ENCODE measurements around the gene TTYH3.

TTYH3 gene

GRCh38 chr7:2624293-2624886, 7.4 kb upstream of the TTYH3 start:
- TF ChIP-seq CTCF (IDR thresholded peaks at IDR 0.05; ENCODE audit: control insufficient read depth, extremely low read depth, insufficient read depth), result no peak
- H3K4me3 ChIP-seq (ENCODE audit: low read depth, low read length), result no peak overlapping the region
- no peak for DNase-seq (ENCODE audit: low read depth)

DNA sequence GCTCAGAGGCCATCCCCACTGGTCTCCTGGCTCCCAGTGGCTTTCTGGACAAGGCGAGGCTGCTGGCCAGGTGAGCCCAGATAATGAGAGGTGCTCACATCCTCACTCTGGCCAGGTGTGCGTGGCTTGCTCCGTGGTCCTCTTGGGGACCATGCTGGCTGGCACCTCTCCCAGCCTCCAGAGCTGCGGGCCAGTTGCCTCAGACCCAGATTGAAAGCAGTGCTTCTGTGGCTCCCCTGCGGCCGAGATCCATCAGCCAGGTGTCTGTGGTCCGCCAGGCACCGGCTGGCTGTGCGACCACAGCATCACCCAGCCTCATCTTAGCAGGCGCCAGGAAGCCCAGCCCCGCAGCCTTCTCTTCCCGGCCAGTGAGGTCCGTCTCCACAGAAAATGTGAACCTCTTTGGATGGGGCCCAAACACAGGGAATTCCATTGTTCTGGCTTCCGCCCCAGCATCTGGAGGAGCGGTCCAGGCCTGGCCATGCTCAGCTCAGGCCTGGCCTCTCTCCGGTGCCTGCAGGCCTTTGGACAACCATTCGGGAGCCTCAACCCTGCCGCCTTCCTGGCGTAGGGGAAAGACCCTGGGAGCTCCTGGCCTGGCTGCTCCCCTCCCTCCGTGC, 5.2 kb upstream of the TTYH3 start:
- no peak for DNase-seq (ENCODE audit: low read depth)
- no peak for TF ChIP-seq CTCF (IDR thresholded peaks at IDR 0.05; ENCODE audit: control insufficient read depth, extremely low read depth, insufficient read depth)
- no peak overlapping the region for H3K4me3 ChIP-seq (ENCODE audit: low read depth, low read length)

- no peak overlapping the region for H3K4me3 ChIP-seq (ENCODE audit: low read depth, low read length)
- no peak for DNase-seq (ENCODE audit: low read depth)
Observed at GRCh38 chr7:2627258-2628129, 4.3 kb upstream of the TTYH3 start.

GRCh38 chr7:2628130-2628482, 3.7 kb upstream of the TTYH3 start:
- no peak for TF ChIP-seq CTCF (IDR thresholded peaks at IDR 0.05; ENCODE audit: control insufficient read depth, extremely low read depth, insufficient read depth)
- DNase-seq (ENCODE audit: low read depth), result no peak
- H3K4me3 ChIP-seq (ENCODE audit: low read depth, low read length), result no peak overlapping the region

More at GRCh38 chr7:2627258-2628129, 4.3 kb upstream of the TTYH3 start:
- no peak for TF ChIP-seq CTCF (IDR thresholded peaks at IDR 0.05; ENCODE audit: control insufficient read depth, extremely low read depth, insufficient read depth)

DNA sequence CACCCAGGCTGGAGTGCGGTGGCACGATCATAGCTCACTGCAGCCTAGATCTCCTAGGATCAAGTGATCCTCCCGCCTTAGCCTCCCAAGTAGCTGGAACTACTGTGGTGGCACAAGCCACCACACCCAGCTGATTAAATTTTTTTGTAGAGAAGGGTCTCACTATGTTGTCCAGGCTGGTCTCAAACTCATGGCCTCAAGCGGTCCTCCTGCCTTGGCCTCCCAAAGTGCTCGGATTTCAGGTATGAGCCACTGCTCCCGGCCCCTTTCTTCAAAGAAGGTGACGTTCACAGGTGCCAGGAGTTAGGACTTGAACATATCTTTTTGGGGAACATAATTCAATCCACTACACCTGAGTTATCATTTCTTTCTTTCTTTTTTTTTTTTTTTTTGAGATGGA, 2.9 kb upstream of the TTYH3 start:
- no peak for DNase-seq (ENCODE audit: low read depth)
- no peak for TF ChIP-seq CTCF (IDR thresholded peaks at IDR 0.05; ENCODE audit: control insufficient read depth, extremely low read depth, insufficient read depth)
- H3K4me3 ChIP-seq (ENCODE audit: low read depth, low read length), result no peak overlapping the region

GRCh38 chr7:2629746-2630681, 1.8 kb upstream of the TTYH3 start:
- peak; percentile 56 for DNase-seq (ENCODE audit: low read depth)
- TF ChIP-seq CTCF (IDR thresholded peaks at IDR 0.05; ENCODE audit: control insufficient read depth, extremely low read depth, insufficient read depth), result no peak

More at GRCh38 chr7:2629746-2630681, 1.8 kb upstream of the TTYH3 start:
- H3K4me3 ChIP-seq (ENCODE audit: low read depth, low read length), result no peak overlapping the region
